ENCODE results near the gene INIP. TPM values are rescaled to one million over a fixed set of nuclear protein-coding genes. Genes with fewer than 3 reads are reported as not detected.

The INIP gene
- total RNA-seq, 1 experiment from 2014 or later = 26.6 TPM

DNA sequence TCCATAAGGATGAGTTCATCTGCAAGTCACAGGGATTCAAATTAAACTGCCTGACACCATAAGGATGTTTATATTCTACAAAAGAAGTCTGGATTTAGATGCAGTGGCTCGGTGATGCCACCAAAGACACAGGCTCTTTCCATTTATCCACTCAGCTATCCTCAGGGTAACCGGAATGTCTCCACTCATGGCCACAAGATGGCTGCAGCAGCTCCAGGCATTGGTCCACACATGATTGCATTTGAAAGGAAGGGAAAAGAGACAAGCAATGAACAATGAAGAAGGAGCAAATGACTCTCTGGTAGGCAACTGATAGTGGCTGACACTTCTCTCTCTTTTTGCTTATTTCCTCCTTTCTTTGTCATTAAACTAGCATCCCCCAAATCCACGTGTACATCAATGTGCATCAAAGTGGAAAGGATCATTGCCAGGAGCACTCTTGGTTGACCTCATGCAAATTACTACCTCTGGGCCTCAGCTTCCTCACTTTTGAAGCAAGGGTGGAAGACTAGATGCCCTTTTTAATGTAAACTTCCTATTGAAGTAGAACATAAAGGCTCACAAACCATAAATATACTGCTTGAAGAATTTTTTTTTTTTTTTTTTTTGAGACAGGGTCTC, 25.4 kb upstream of the INIP start:
- POLR2A ChIA-PET (ENCODE audit: low non-redundant PET) = no interaction called here
- no peak overlapping the region for H3K27ac ChIP-seq (ENCODE audit: low read depth, low read length, poor library complexity, severe bottlenecking)
- no peaks in the 10 kb centered on the region for H3K9me3 ChIP-seq (ENCODE audit: low read depth, low read length, poor library complexity, severe bottlenecking)
- H3K4me1 ChIP-seq (ENCODE audit: insufficient read depth, low read length, poor library complexity, severe bottlenecking) = no peaks in the 10 kb centered on the region
- DNase-seq (ENCODE audit: low spot score) = no peak
- H3K36me3 ChIP-seq (ENCODE audit: insufficient read depth, low read length, poor library complexity, severe bottlenecking) = no peaks in the 10 kb centered on the region
- no peaks in the 10 kb centered on the region for H3K27me3 ChIP-seq (replicated peaks; ENCODE audit: insufficient read depth, low read depth, low read length, poor library complexity)
- CTCF ChIA-PET = no interaction called here
- no TSS peak for BruUV-seq (replicated peaks)
- TF ChIP-seq EZH2 (IDR thresholded peaks at IDR 0.05; ENCODE audit: borderline replicate concordance, low read depth, low read length, poor library complexity, severe bottlenecking) = no peak
- no peak for TF ChIP-seq CTCF (conservative IDR thresholded peaks at IDR 0.05; ENCODE audit: low read depth, low read length)
- intact Hi-C loops (cut with micrococcal nuclease; ENCODE audit: unreplicated experiment) = no loop called here
- H3K4me3 ChIP-seq (ENCODE audit: low read depth, low read length, poor library complexity, severe bottlenecking) = no peak overlapping the region

- no peak for TF ChIP-seq EZH2 (IDR thresholded peaks at IDR 0.05; ENCODE audit: borderline replicate concordance, low read depth, low read length, poor library complexity, severe bottlenecking)
- no peak for TF ChIP-seq CTCF (conservative IDR thresholded peaks at IDR 0.05; ENCODE audit: low read depth, low read length)
- no peaks in the 10 kb centered on the region for H3K4me1 ChIP-seq (ENCODE audit: insufficient read depth, low read length, poor library complexity, severe bottlenecking)
- no TSS peak for BruUV-seq (replicated peaks)
- no peak overlapping the region for H3K4me3 ChIP-seq (ENCODE audit: low read depth, low read length, poor library complexity, severe bottlenecking)
- no peaks in the 10 kb centered on the region for H3K9me3 ChIP-seq (ENCODE audit: low read depth, low read length, poor library complexity, severe bottlenecking)
- intact Hi-C loops (cut with micrococcal nuclease; ENCODE audit: unreplicated experiment) = no loop called here
- POLR2A ChIA-PET (ENCODE audit: low non-redundant PET) = interaction anchor here (0.6 kb wide), 1 partner anchor 96 kb away, joined by 3 read pairs; no protein-coding TSS in a partner anchor
- DNase-seq (ENCODE audit: low spot score) = no peak
- CTCF ChIA-PET = no interaction called here
- no peaks in the 10 kb centered on the region for H3K27me3 ChIP-seq (replicated peaks; ENCODE audit: insufficient read depth, low read depth, low read length, poor library complexity)
- no peak overlapping the region for H3K27ac ChIP-seq (ENCODE audit: low read depth, low read length, poor library complexity, severe bottlenecking)
- no peaks in the 10 kb centered on the region for H3K36me3 ChIP-seq (ENCODE audit: insufficient read depth, low read length, poor library complexity, severe bottlenecking)
Measured at GRCh38 chr9:112734892-112735291, 17.0 kb upstream of the INIP start.

DNA sequence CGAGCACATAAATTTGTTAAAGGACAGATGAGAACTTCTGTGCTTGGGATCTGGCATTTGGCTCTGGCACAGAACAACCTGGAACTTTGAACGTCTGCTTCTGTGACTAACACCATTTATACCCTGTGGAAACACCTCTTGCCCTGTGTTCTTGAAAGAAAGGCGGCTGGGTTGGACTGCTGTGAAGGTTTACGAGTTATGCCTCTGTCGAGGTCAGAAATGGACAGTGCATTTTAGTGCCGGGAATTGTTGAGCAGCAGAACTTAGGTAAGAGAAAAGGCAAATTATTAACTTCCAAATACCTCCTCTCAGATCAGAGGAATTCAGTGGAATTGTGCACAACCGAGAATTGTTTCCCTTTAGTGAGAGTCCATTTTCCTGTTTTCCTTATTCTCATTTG, 14.1 kb upstream of the INIP start:
- H3K27ac ChIP-seq (ENCODE audit: low read depth, low read length, poor library complexity, severe bottlenecking) = no peak overlapping the region
- CTCF ChIA-PET = no interaction called here
- no peak overlapping the region for H3K4me3 ChIP-seq (ENCODE audit: low read depth, low read length, poor library complexity, severe bottlenecking)
- no TSS peak for BruUV-seq (replicated peaks)
- no peak for TF ChIP-seq CTCF (conservative IDR thresholded peaks at IDR 0.05; ENCODE audit: low read depth, low read length)
- no peak for TF ChIP-seq EZH2 (IDR thresholded peaks at IDR 0.05; ENCODE audit: borderline replicate concordance, low read depth, low read length, poor library complexity, severe bottlenecking)
- POLR2A ChIA-PET (ENCODE audit: low non-redundant PET) = no interaction called here
- intact Hi-C loops (cut with micrococcal nuclease; ENCODE audit: unreplicated experiment) = no loop called here
- H3K27me3 ChIP-seq (replicated peaks; ENCODE audit: insufficient read depth, low read depth, low read length, poor library complexity) = no peaks in the 10 kb centered on the region
- no peaks in the 10 kb centered on the region for H3K36me3 ChIP-seq (ENCODE audit: insufficient read depth, low read length, poor library complexity, severe bottlenecking)
- DNase-seq (ENCODE audit: low spot score) = no peak
- no peaks in the 10 kb centered on the region for H3K9me3 ChIP-seq (ENCODE audit: low read depth, low read length, poor library complexity, severe bottlenecking)
- H3K4me1 ChIP-seq (ENCODE audit: insufficient read depth, low read length, poor library complexity, severe bottlenecking) = no peaks in the 10 kb centered on the region

Measured in A673 (cell line).